A549 (cell line): ENCODE data around the gene OR56A5.

Source experiments
- CEBPB ChIP-seq, 2 experiments: fragments of >200 bp in 1 of 2; sonication (Bioruptor Twin) in 1 of 2; formaldehyde crosslinking in 1 of 2; IDR thresholded peaks; 2 replicates each; pipeline ENCODE4 v1.6.1; 2012 to 2016
- POLR2A ChIP-seq: IDR thresholded peaks from 2 replicates; pipeline ENCODE4 v1.6.1; 2012; ENCODE audit warnings: mild to moderate bottlenecking, low read length
- TF ChIP-seq, protein P1 (sequence below): fragments of >200 bp; sonication (Bioruptor Twin); formaldehyde crosslinking; IDR thresholded peaks from 3 replicates; pipeline ENCODE4 v1.5.1; 2016

DNA sequence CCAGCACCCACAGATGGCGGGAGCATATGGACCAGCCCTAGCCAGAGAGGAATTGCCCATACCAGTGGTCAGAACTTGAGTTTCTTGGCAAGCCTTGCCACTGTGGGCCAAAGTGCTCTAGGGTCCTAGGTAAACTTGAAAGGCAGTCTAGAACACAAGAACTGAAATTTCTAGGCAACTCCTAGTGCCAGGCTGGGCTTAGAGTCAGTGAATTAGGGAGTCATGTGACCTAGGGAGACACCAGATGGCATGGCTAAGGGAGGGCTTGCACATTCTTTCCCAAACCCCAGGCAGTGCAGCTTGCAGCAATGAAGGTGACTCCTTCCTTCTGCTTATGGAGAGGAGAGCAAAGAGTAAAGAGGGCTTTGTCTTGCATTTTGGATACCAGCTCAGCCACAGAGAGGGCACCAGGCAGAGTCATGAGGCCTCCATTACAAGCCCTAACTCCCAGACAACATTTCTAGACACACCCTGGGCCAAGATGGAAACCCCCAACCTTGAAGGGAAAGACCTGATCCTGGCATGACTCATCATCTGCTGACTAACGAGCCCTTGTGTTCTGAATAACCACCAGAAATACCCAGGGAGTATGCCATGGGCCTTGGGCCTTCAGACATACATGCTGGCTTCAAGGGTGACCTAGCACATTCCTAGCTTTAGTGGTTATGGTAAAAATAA is 45.4 kb downstream of the OR56A5 start:
- TF ChIP-seq CEBPB (IDR thresholded peaks at IDR 0.05) (no peak), POLR2A (no peak)
- TF ChIP-seq, protein P1, sequence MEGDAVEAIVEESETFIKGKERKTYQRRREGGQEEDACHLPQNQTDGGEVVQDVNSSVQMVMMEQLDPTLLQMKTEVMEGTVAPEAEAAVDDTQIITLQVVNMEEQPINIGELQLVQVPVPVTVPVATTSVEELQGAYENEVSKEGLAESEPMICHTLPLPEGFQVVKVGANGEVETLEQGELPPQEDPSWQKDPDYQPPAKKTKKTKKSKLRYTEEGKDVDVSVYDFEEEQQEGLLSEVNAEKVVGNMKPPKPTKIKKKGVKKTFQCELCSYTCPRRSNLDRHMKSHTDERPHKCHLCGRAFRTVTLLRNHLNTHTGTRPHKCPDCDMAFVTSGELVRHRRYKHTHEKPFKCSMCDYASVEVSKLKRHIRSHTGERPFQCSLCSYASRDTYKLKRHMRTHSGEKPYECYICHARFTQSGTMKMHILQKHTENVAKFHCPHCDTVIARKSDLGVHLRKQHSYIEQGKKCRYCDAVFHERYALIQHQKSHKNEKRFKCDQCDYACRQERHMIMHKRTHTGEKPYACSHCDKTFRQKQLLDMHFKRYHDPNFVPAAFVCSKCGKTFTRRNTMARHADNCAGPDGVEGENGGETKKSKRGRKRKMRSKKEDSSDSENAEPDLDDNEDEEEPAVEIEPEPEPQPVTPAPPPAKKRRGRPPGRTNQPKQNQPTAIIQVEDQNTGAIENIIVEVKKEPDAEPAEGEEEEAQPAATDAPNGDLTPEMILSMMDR: no peak
